Keratinocyte (primary cell): ENCODE measurements around the gene HCAR3. TPM values are rescaled to one million over a fixed set of nuclear protein-coding genes. Genes with fewer than 3 reads are reported as not detected.
"Not testable (repeated sequence)": the region's sequence is repeated elsewhere in the genome, so short reads cannot be mapped to it uniquely, and the experiment has no call there.

Source experiments
- DNase-seq: peaks from one replicate; pipeline ENCODE4 v3.0.0-alpha.2; 2011; ENCODE audit warnings: low read depth, missing footprints, low spot score
- FAIRE-seq: peaks from 2 replicates; lab custom pipeline; 2011; peaks lifted over from hg19 to GRCh38; lab: Jason Lieb, UNC
- H2AFZ ChIP-seq: 2 replicates; pipeline ENCODE4 v1.6.0; 2012; ENCODE audit warnings: low read length, control low read depth, inconsistent platforms; ENCODE audit not compliant: control insufficient read depth
- H3K27ac ChIP-seq: 2 replicates; pipeline ENCODE4 v1.5.1; 2011; ENCODE audit warnings: low read length; ENCODE audit not compliant: control insufficient read depth, insufficient read depth
- H3K27me3 ChIP-seq: 3 replicates; pipeline ENCODE4 v1.6.0; 2011; ENCODE audit warnings: low read length; ENCODE audit not compliant: control insufficient read depth, insufficient read depth; ENCODE audit errors: extremely low read depth
- H3K36me3 ChIP-seq, 2 experiments: 2 replicates in 1 of 2; 3 replicates in 1 of 2; pipeline ENCODE4 v1.5.1; 2011; ENCODE audit warnings: low read length in 2 of 2, mild to moderate bottlenecking in 1 of 2; ENCODE audit not compliant: control insufficient read depth in 2 of 2, insufficient read depth in 2 of 2; ENCODE audit errors: extremely low read depth in 1 of 2
- H3K4me1 ChIP-seq: 3 replicates; pipeline ENCODE4 v1.5.1; 2011; ENCODE audit warnings: low read length; ENCODE audit not compliant: control insufficient read depth, insufficient read depth; ENCODE audit errors: extremely low read depth
- H3K4me2 ChIP-seq: 3 replicates; pipeline ENCODE4 v1.6.0; 2011; ENCODE audit warnings: low read depth, low read length; ENCODE audit not compliant: control insufficient read depth, insufficient read depth; ENCODE audit errors: extremely low read depth
- H3K4me3 ChIP-seq, 3 experiments: fragments of 200-600 bp in 1 of 3; sonication (generic) in 1 of 3; 2 replicates in 2 of 3; 3 replicates in 1 of 3; pipeline ENCODE4 v1.5.1; 2011 to 2016; ENCODE audit warnings: low read length in 3 of 3, mild to moderate bottlenecking in 3 of 3, control low read depth in 2 of 3, inconsistent platforms in 1 of 3, low read depth in 1 of 3, mixed read lengths in 1 of 3, mixed run types in 1 of 3, moderate library complexity in 1 of 3; ENCODE audit not compliant: control insufficient read depth in 2 of 3, insufficient read depth in 2 of 3; ENCODE audit errors: extremely low read depth in 1 of 3
- H3K79me2 ChIP-seq: 2 replicates; pipeline ENCODE4 v1.6.0; 2012; ENCODE audit warnings: low read length; ENCODE audit not compliant: control insufficient read depth, insufficient read depth
- H3K9ac ChIP-seq: 3 replicates; pipeline ENCODE4 v1.6.0; 2011; ENCODE audit warnings: low read length; ENCODE audit not compliant: control insufficient read depth, insufficient read depth; ENCODE audit errors: extremely low read depth
- H3K9me1 ChIP-seq: 3 replicates; pipeline ENCODE4 v1.6.0; 2011; ENCODE audit warnings: low read length; ENCODE audit not compliant: control insufficient read depth, insufficient read depth; ENCODE audit errors: extremely low read depth
- H3K9me3 ChIP-seq: 2 replicates; pipeline ENCODE4 v1.5.1; 2012; ENCODE audit warnings: low read depth, low read length; ENCODE audit not compliant: control insufficient read depth
- H4K20me1 ChIP-seq: 3 replicates; pipeline ENCODE4 v1.6.0; 2011; ENCODE audit warnings: low read length; ENCODE audit not compliant: control insufficient read depth, insufficient read depth; ENCODE audit errors: extremely low read depth
- EZH2 ChIP-seq: IDR thresholded peaks from one replicate; pipeline ENCODE4 v1.6.1; 2012; ENCODE audit warnings: inconsistent platforms, mild to moderate bottlenecking, low read length, moderate library complexity
- dilution Hi-C: fragments of 300-500 bp; cut with MboI; formaldehyde crosslinking; loops from one replicate; pipeline ENCODE4 v1.7.0; 2020; ENCODE audit warnings: low sequenced_read_pairs; ENCODE audit not compliant: extremely low pct_ligation_motif_present
- polyA plus RNA-seq, 5 experiments: library from polyadenylated mRNA; depleted of rRNA in 3 of 5; stranded (reverse) in 3 of 5; stranded (forward) in 1 of 5; unstranded in 1 of 5; fragments of >200 nt; gene quantifications; 1 replicate in 1 of 5; 2 replicates in 3 of 5; 3 replicates in 1 of 5; pipeline versions ENCODE4 v1.2.1 to v1.2.3, GENCODE V29; 2011 to 2012; ENCODE audit warnings: missing spikeins in 2 of 5, low read depth in 1 of 5, low replicate concordance in 1 of 5
- TF ChIP-seq, protein P1 (sequence below), 3 experiments: IDR thresholded peaks in 1 of 3; conservative IDR thresholded peaks in 1 of 3; optimal IDR thresholded peaks in 1 of 3; 2 replicates in 2 of 3; 3 replicates in 1 of 3; pipeline versions ENCODE3 to v1.5.1; 2011; ENCODE audit warnings: low read length in 3 of 3, mild to moderate bottlenecking in 3 of 3, moderate library complexity in 2 of 3, control low read depth in 1 of 3, inconsistent platforms in 1 of 3; ENCODE audit not compliant: insufficient read depth in 2 of 3; ENCODE audit errors: extremely low read depth in 1 of 3

The HCAR3 gene
- polyA plus RNA-seq, 1 donor (not counting 4 experiments of a cell fraction or from before 2014, with no cell fraction given), result 12.1 TPM

- Histone ChIP-seq H3K27ac (no peak overlapping the region), H2AFZ (no peak overlapping the region), H3K9me1 (no peaks in the 10 kb centered on the region), H3K79me2 (no peaks in the 10 kb centered on the region), H3K4me1 (peaks cover 16% of the 10 kb centered on the region), H3K9me3 (no peaks in the 10 kb centered on the region), H3K27me3 (no peaks in the 10 kb centered on the region), H4K20me1 (no peaks in the 10 kb centered on the region), H3K9ac (no peak overlapping the region), H3K4me2 (no peak overlapping the region), H3K4me3 (no peak overlapping the region), H3K36me3 (no peaks in the 10 kb centered on the region)
- TF ChIP-seq EZH2, result no peak
- TF ChIP-seq, protein P1, sequence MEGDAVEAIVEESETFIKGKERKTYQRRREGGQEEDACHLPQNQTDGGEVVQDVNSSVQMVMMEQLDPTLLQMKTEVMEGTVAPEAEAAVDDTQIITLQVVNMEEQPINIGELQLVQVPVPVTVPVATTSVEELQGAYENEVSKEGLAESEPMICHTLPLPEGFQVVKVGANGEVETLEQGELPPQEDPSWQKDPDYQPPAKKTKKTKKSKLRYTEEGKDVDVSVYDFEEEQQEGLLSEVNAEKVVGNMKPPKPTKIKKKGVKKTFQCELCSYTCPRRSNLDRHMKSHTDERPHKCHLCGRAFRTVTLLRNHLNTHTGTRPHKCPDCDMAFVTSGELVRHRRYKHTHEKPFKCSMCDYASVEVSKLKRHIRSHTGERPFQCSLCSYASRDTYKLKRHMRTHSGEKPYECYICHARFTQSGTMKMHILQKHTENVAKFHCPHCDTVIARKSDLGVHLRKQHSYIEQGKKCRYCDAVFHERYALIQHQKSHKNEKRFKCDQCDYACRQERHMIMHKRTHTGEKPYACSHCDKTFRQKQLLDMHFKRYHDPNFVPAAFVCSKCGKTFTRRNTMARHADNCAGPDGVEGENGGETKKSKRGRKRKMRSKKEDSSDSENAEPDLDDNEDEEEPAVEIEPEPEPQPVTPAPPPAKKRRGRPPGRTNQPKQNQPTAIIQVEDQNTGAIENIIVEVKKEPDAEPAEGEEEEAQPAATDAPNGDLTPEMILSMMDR (optimal IDR thresholded peaks at IDR 0.05 in 1 of 3, IDR thresholded peaks at IDR 0.05 in 1 of 3, conservative IDR thresholded peaks at IDR 0.05 in 1 of 3; ENCODE audit: extremely low read depth in 1 of 3, insufficient read depth in 2 of 3, low read length in 3 of 3), result no peak
- no peak for DNase-seq
- FAIRE-seq, result no peak
- dilution Hi-C loops, result no loop called here
Measured at GRCh38 chr12:122681814-122682213, 34.8 kb downstream of the HCAR3 start.

DNA sequence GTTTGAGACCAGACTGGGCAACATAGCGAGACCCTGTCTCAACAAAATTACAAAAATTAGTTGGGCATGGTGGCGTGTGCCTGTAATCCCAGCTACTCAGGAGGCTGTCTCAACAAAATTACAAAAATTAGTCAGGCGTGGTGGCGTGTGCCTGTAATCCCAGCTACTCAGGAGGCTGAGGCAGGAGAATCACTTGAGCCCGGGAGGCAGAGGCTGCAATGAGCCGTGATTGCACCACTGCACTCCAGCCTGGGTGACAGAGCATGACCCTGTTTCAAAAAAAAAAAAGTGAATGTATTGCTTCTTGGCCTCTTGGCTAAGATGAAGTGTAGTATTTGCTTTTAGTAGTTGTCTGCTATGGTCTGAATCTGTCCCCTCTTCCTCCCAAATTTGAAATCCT, 35.6 kb downstream of the HCAR3 start:
- H3K9me3 ChIP-seq, H2AFZ ChIP-seq, H3K27me3 ChIP-seq, H3K79me2 ChIP-seq, H3K4me2 ChIP-seq, H3K27ac ChIP-seq, H3K4me3 ChIP-seq, H3K9ac ChIP-seq, H3K36me3 ChIP-seq, H4K20me1 ChIP-seq, dilution Hi-C loops, H3K9me1 ChIP-seq, FAIRE-seq, DNase-seq: not testable (repeated sequence)
- H3K4me1 ChIP-seq, result peaks cover 16% of the 10 kb centered on the region

DNA sequence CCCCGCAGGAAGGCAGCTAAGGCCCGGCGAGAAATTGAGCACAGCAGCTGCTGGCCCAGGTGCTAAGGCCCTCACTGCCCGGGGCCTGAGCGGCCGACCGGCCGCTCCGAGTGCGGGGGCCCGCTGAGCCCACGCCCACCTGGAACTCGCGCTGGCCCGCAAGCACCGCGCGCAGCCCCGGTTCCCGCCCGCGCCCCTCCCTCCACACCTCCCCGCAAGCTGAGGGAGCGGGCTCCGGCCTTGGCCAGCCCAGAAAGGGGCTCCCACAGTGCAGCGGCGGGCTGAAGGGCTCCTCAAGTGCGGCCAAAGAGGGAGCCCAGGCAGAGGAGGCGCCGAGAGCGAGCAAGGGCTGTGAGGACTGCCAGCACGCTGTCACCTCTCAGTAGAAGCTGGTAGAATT, 39.8 kb downstream of the HCAR3 start:
- H3K4me3 ChIP-seq, H3K4me2 ChIP-seq, H3K9me3 ChIP-seq, H2AFZ ChIP-seq, FAIRE-seq, H3K27ac ChIP-seq, H3K27me3 ChIP-seq, DNase-seq, H3K9me1 ChIP-seq, H3K9ac ChIP-seq, H3K79me2 ChIP-seq, dilution Hi-C loops, H4K20me1 ChIP-seq, H3K36me3 ChIP-seq: not testable (repeated sequence)
- H3K4me1 ChIP-seq, result peaks cover 16% of the 10 kb centered on the region

DNA sequence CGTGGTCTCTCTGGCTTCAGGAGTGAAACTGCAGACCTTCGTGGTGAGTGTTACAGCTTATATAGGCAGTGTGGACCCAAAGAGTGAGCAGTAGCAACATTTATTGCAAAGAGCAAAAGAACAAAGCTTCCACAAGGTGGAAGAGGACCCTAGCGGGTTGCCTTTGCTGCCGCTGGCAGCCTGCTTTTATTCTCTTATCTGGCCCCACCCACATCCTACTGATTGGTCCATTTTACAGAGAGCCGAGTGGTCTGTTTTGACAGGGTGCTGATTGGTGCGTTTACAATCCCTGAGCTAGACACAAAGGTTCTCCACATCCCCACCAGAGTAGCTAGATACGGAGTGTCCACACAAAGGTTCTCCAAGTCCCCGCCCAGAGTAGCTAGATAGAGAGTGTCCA, 40.6 kb downstream of the HCAR3 start:
- H3K27me3 ChIP-seq, H2AFZ ChIP-seq, H3K9ac ChIP-seq, DNase-seq, H3K4me3 ChIP-seq, FAIRE-seq, H3K9me3 ChIP-seq, dilution Hi-C loops, H3K36me3 ChIP-seq, H3K9me1 ChIP-seq, H4K20me1 ChIP-seq, H3K27ac ChIP-seq, H3K79me2 ChIP-seq, H3K4me2 ChIP-seq: not testable (repeated sequence)
- peaks cover 16% of the 10 kb centered on the region for H3K4me1 ChIP-seq
